ENCODE data around the gene CEP290. TPM values are rescaled to one million over a fixed set of nuclear protein-coding genes. Genes with fewer than 3 reads are reported as not detected.
"Not testable (repeated sequence)": the region's sequence is repeated elsewhere in the genome, so short reads cannot be mapped to it uniquely, and the experiment has no call there.

Gene CEP290
- total and polyA plus RNA-seq, 2 donors (not counting 3 experiments of a cell fraction or from before 2014, with no cell fraction given) = 3.9 to 16.5 TPM

DNA sequence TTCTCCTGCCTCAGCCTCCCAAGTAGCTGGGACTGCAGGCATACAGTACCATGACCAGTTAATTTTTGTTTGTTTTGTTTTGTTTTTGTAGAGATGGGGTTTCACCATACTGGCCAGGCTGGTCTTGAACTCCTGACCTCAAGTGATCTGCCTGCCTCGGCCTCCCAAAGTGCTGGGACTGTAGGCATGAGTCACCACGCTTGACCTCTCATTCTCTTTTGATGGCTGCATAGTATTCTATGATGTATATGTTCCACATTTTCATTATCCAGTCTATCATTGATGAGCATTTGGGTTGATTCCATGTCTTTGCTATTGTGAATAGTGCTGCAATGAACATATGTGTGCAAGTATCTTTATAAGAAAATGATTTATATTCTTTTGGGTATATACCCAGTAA lies 8.7 kb downstream of the CEP290 start:
- H3K9me3 ChIP-seq (replicated peaks; ENCODE audit: control insufficient read depth, insufficient read depth, low read length); H3K27ac ChIP-seq (ENCODE audit: insufficient read depth, low read depth, low read length); H3K4me3 ChIP-seq (replicated peaks in 1 of 3; ENCODE audit: insufficient read depth in 1 of 3, low read depth in 1 of 3, low read length in 3 of 3); POLR2A ChIA-PET; BruUV-seq (replicated peaks); H3K9ac ChIP-seq (replicated peaks; ENCODE audit: extremely low read depth, insufficient read depth, low read length); intact Hi-C loops (cut with micrococcal nuclease); dilution Hi-C loops (cut with MboI; ENCODE audit: extremely low pct_ligation_motif_present, low sequenced_read_pairs); H3K4me1 ChIP-seq (ENCODE audit: control insufficient read depth, extremely low read depth, insufficient read depth, low read length); H4K20me1 ChIP-seq (replicated peaks; ENCODE audit: control insufficient read depth, extremely low read depth, insufficient read depth, low read length); H2AFZ ChIP-seq (ENCODE audit: low read depth, low read length); H3K36me3 ChIP-seq (ENCODE audit: control insufficient read depth in 2 of 2, extremely low read depth in 1 of 2, insufficient read depth in 2 of 2, low read length in 2 of 2); H3K4me2 ChIP-seq (ENCODE audit: insufficient read depth, low read length); H3K79me2 ChIP-seq (ENCODE audit: control insufficient read depth, insufficient read depth, low read length); DNase-seq (ENCODE audit: low read depth, low spot score); FAIRE-seq; H3K27me3 ChIP-seq (ENCODE audit: control insufficient read depth in 2 of 2, insufficient read depth in 2 of 2, low read length in 2 of 2); H3K9me1 ChIP-seq (replicated peaks; ENCODE audit: control insufficient read depth, extremely low read depth, insufficient read depth, low read length): not testable (repeated sequence)
- CTCF ChIA-PET = interaction anchor here (1.5 kb wide), 1 partner anchor 884 kb away, joined by 3 read pairs; no protein-coding TSS in a partner anchor

DNA sequence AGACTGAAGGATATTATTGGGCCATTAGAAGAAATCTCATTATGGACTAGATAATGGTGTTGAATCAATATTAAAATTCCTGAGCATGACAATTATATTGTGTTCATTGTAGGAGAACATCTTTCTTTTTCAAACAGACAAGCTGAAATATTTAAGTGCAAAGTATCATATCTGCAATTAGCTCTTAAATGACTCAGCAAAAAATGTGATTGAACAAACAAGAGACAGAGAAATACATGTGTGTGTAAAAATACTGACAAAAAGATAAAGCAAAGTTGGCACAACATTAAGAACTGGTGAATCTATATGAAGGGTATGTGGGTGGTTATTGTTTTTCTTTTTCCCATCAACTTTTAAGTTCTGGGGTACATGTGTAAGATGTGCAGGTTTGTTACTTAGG lies 9.5 kb downstream of the CEP290 start:
- Histone ChIP-seq H3K79me2 (ENCODE audit: control insufficient read depth, insufficient read depth, low read length) (no peaks in the 10 kb centered on the region), H3K4me1 (ENCODE audit: control insufficient read depth, extremely low read depth, insufficient read depth, low read length) (no peaks in the 10 kb centered on the region), H3K4me3 (replicated peaks in 1 of 3; ENCODE audit: insufficient read depth in 1 of 3, low read depth in 1 of 3, low read length in 3 of 3) (no peak overlapping the region), H3K9me3 (replicated peaks; ENCODE audit: control insufficient read depth, insufficient read depth, low read length) (no peaks in the 10 kb centered on the region), H2AFZ (ENCODE audit: low read depth, low read length) (no peak overlapping the region), H3K9ac (replicated peaks; ENCODE audit: extremely low read depth, insufficient read depth, low read length) (no peak overlapping the region), H3K36me3 (ENCODE audit: control insufficient read depth in 2 of 2, extremely low read depth in 1 of 2, insufficient read depth in 2 of 2, low read length in 2 of 2) (peaks cover 0 to 5% of the 10 kb centered on the region in 2 experiments), H4K20me1 (replicated peaks; ENCODE audit: control insufficient read depth, extremely low read depth, insufficient read depth, low read length) (no peaks in the 10 kb centered on the region), H3K4me2 (ENCODE audit: insufficient read depth, low read length) (no peak overlapping the region), H3K9me1 (replicated peaks; ENCODE audit: control insufficient read depth, extremely low read depth, insufficient read depth, low read length) (no peaks in the 10 kb centered on the region), H3K27me3 (ENCODE audit: control insufficient read depth in 2 of 2, insufficient read depth in 2 of 2, low read length in 2 of 2) (no peaks in the 10 kb centered on the region), H3K27ac (ENCODE audit: insufficient read depth, low read depth, low read length) (no peak overlapping the region)
- no TSS peak for BruUV-seq (replicated peaks)
- no peak for DNase-seq (ENCODE audit: low read depth, low spot score)
- intact Hi-C loops (cut with micrococcal nuclease) = no loop called here
- FAIRE-seq = peak; percentile 47
- POLR2A ChIA-PET = no interaction called here
- dilution Hi-C loops (cut with MboI; ENCODE audit: extremely low pct_ligation_motif_present, low sequenced_read_pairs) = no loop called here
- TF ChIP-seq EZH2 (IDR thresholded peaks at IDR 0.05; ENCODE audit: borderline replicate concordance, low read depth, low read length, severe bottlenecking) (no peak), POLR2AphosphoS5 (IDR thresholded peaks at IDR 0.05; ENCODE audit: insufficient read depth, low read depth, low read length) (no peak)
- TF ChIP-seq, protein P1, sequence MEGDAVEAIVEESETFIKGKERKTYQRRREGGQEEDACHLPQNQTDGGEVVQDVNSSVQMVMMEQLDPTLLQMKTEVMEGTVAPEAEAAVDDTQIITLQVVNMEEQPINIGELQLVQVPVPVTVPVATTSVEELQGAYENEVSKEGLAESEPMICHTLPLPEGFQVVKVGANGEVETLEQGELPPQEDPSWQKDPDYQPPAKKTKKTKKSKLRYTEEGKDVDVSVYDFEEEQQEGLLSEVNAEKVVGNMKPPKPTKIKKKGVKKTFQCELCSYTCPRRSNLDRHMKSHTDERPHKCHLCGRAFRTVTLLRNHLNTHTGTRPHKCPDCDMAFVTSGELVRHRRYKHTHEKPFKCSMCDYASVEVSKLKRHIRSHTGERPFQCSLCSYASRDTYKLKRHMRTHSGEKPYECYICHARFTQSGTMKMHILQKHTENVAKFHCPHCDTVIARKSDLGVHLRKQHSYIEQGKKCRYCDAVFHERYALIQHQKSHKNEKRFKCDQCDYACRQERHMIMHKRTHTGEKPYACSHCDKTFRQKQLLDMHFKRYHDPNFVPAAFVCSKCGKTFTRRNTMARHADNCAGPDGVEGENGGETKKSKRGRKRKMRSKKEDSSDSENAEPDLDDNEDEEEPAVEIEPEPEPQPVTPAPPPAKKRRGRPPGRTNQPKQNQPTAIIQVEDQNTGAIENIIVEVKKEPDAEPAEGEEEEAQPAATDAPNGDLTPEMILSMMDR (IDR thresholded peaks at IDR 0.05; ENCODE audit: extremely low read depth in 1 of 2, insufficient read depth in 1 of 2, low read depth in 1 of 2, low read length in 2 of 2) = no peak
- CTCF ChIA-PET = interaction anchor here (1.5 kb wide), 1 partner anchor 885 kb away, joined by 3 read pairs; no protein-coding TSS in a partner anchor

Measured in endothelial cell of umbilical vein (primary cell).